ENCODE measurements around the gene CCRL2. TPM values are rescaled to one million over a fixed set of nuclear protein-coding genes. Genes with fewer than 3 reads are reported as not detected.
"Not testable (repeated sequence)": the region's sequence is repeated elsewhere in the genome, so short reads cannot be mapped to it uniquely, and the experiment has no call there.

CCRL2 gene
- polyA plus RNA-seq, 1 donor from 2014 or later, result not detected

GRCh38 chr3:46429250-46429649 lies 22.2 kb downstream of the CCRL2 start:
- TF ChIP-seq POLR2AphosphoS5 (IDR thresholded peaks at IDR 0.05), result no peak
- no peak for TF ChIP-seq SMC3 (conservative IDR thresholded peaks at IDR 0.05; ENCODE audit: poor library complexity)
- TF ChIP-seq RAD21 (conservative IDR thresholded peaks at IDR 0.05), result no peak
- no peak for TF ChIP-seq EP300 (conservative IDR thresholded peaks at IDR 0.05; ENCODE audit: poor library complexity, severe bottlenecking)
- no peak for TF ChIP-seq EZH2 (IDR thresholded peaks at IDR 0.05; ENCODE audit: borderline replicate concordance, insufficient read depth, low read length, poor library complexity, severe bottlenecking)
- TF ChIP-seq CTCF (IDR thresholded peaks at IDR 0.05; ENCODE audit: poor library complexity, severe bottlenecking), result no peak
- no peak for TF ChIP-seq MXI1 (conservative IDR thresholded peaks at IDR 0.05; ENCODE audit: poor library complexity, severe bottlenecking)
- no peak for TF ChIP-seq REST (IDR thresholded peaks at IDR 0.05; ENCODE audit: borderline replicate concordance)
- TF ChIP-seq TAF1 (IDR thresholded peaks at IDR 0.05; ENCODE audit: low read depth), result no peak
- no peak overlapping the region for H3K4me2 ChIP-seq (ENCODE audit: low read length)
- H3K27me3 ChIP-seq (ENCODE audit: insufficient read depth, low read depth, low read length), result no peaks in the 10 kb centered on the region
- no peaks in the 10 kb centered on the region for H3K79me2 ChIP-seq (replicated peaks; ENCODE audit: insufficient read depth, low read length)
- no peak overlapping the region for H3K4me3 ChIP-seq (ENCODE audit: low read length)
- H3K9ac ChIP-seq (ENCODE audit: low read length), result no peak overlapping the region
- no peaks in the 10 kb centered on the region for H3F3A ChIP-seq (ENCODE audit: insufficient read depth, low read length, poor library complexity, severe bottlenecking)
- H3K36me3 ChIP-seq (ENCODE audit: insufficient read depth, low read length), result no peaks in the 10 kb centered on the region
- no peak overlapping the region for H3K27ac ChIP-seq (ENCODE audit: low read length)
- H2AFZ ChIP-seq (ENCODE audit: low read depth, low read length), result no peak overlapping the region
- H3K9me3 ChIP-seq (ENCODE audit: low read length), result no peaks in the 10 kb centered on the region
- H4K20me1 ChIP-seq (ENCODE audit: insufficient read depth), result no peaks in the 10 kb centered on the region
- no peaks in the 10 kb centered on the region for H3K9me2 ChIP-seq (ENCODE audit: insufficient read depth, low read length)

- no peaks in the 10 kb centered on the region for H3K9me2 ChIP-seq (ENCODE audit: insufficient read depth, low read length)
- no peaks in the 10 kb centered on the region for H3K79me2 ChIP-seq (replicated peaks; ENCODE audit: insufficient read depth, low read length)
- no peaks in the 10 kb centered on the region for H3K9me3 ChIP-seq (ENCODE audit: low read length)
- H3K27ac ChIP-seq (ENCODE audit: low read length), result no peak overlapping the region
- no peaks in the 10 kb centered on the region for H3K27me3 ChIP-seq (ENCODE audit: insufficient read depth, low read depth, low read length)
- TF ChIP-seq POLR2AphosphoS5 (IDR thresholded peaks at IDR 0.05) (no peak), RAD21 (conservative IDR thresholded peaks at IDR 0.05) (no peak), MXI1 (conservative IDR thresholded peaks at IDR 0.05; ENCODE audit: poor library complexity, severe bottlenecking) (no peak), SMC3 (conservative IDR thresholded peaks at IDR 0.05; ENCODE audit: poor library complexity) (no peak), CTCF (IDR thresholded peaks at IDR 0.05; ENCODE audit: poor library complexity, severe bottlenecking) (no peak), TAF1 (IDR thresholded peaks at IDR 0.05; ENCODE audit: low read depth) (no peak), REST (IDR thresholded peaks at IDR 0.05; ENCODE audit: borderline replicate concordance) (no peak), EZH2 (IDR thresholded peaks at IDR 0.05; ENCODE audit: borderline replicate concordance, insufficient read depth, low read length, poor library complexity, severe bottlenecking) (no peak), EP300 (conservative IDR thresholded peaks at IDR 0.05; ENCODE audit: poor library complexity, severe bottlenecking) (no peak)
- H3K36me3 ChIP-seq (ENCODE audit: insufficient read depth, low read length), result no peaks in the 10 kb centered on the region
- H2AFZ ChIP-seq (ENCODE audit: low read depth, low read length), result no peak overlapping the region
- no peaks in the 10 kb centered on the region for H4K20me1 ChIP-seq (ENCODE audit: insufficient read depth)
- H3F3A ChIP-seq (ENCODE audit: insufficient read depth, low read length, poor library complexity, severe bottlenecking), result no peaks in the 10 kb centered on the region
- H3K4me2 ChIP-seq (ENCODE audit: low read length), result no peak overlapping the region
- H3K9ac ChIP-seq (ENCODE audit: low read length), result no peak overlapping the region
- no peak overlapping the region for H3K4me3 ChIP-seq (ENCODE audit: low read length)
Observed at GRCh38 chr3:46429671-46430070, 22.6 kb downstream of the CCRL2 start.

- H3K27me3 ChIP-seq (ENCODE audit: insufficient read depth, low read depth, low read length); H3K9ac ChIP-seq (ENCODE audit: low read length); H3K79me2 ChIP-seq (replicated peaks; ENCODE audit: insufficient read depth, low read length); H3K4me2 ChIP-seq (ENCODE audit: low read length); H2AFZ ChIP-seq (ENCODE audit: low read depth, low read length); H3K4me3 ChIP-seq (ENCODE audit: low read length); H3K9me3 ChIP-seq (ENCODE audit: low read length); H3K27ac ChIP-seq (ENCODE audit: low read length); H3K36me3 ChIP-seq (ENCODE audit: insufficient read depth, low read length); H3K9me2 ChIP-seq (ENCODE audit: insufficient read depth, low read length); H3F3A ChIP-seq (ENCODE audit: insufficient read depth, low read length, poor library complexity, severe bottlenecking); H4K20me1 ChIP-seq (ENCODE audit: insufficient read depth): not testable (repeated sequence)
Observed at GRCh38 chr3:46430879-46431278, 23.8 kb downstream of the CCRL2 start.

Data from neural cell (in vitro differentiated cells).